ENCODE data around the gene MAG. TPM values are rescaled to one million over a fixed set of nuclear protein-coding genes. Genes with fewer than 3 reads are reported as not detected.
"Not testable (repeated sequence)": the region's sequence is repeated elsewhere in the genome, so short reads cannot be mapped to it uniquely, and the experiment has no call there.

Gene MAG
- polyA plus RNA-seq, 3 donors: 1.9 to 2.7 (median 2.3) TPM

GRCh38 chr19:35279374-35279773 is 12.6 kb upstream of the MAG start:
- no peak for DNase-seq (ENCODE audit: low read depth in 3 of 3, low spot score in 2 of 3)

GRCh38 chr19:35279985-35280821 is 11.8 kb upstream of the MAG start:
- no peak for DNase-seq (ENCODE audit: low read depth in 3 of 3, low spot score in 2 of 3)

- DNase-seq (ENCODE audit: low read depth in 3 of 3, low spot score in 2 of 3): no peak
Measured at GRCh38 chr19:35281303-35281702, 10.7 kb upstream of the MAG start.

GRCh38 chr19:35284153-35285094 is 7.5 kb upstream of the MAG start:
- no peak for DNase-seq (ENCODE audit: low read depth in 3 of 3, low spot score in 2 of 3)

GRCh38 chr19:35285095-35285449 is 6.9 kb upstream of the MAG start:
- DNase-seq (ENCODE audit: low read depth in 3 of 3, low spot score in 2 of 3): no peak

GRCh38 chr19:35285465-35285864 is 6.5 kb upstream of the MAG start:
- not testable (repeated sequence) for DNase-seq (ENCODE audit: low read depth in 3 of 3, low spot score in 2 of 3)

- not testable (repeated sequence) for DNase-seq (ENCODE audit: low read depth in 3 of 3, low spot score in 2 of 3)
Measured at GRCh38 chr19:35286101-35286500, 5.9 kb upstream of the MAG start.

GRCh38 chr19:35287713-35288112 is 4.2 kb upstream of the MAG start:
- DNase-seq (ENCODE audit: low read depth in 3 of 3, low spot score in 2 of 3): no peak

GRCh38 chr19:35288331-35288730 is 3.6 kb upstream of the MAG start:
- DNase-seq (ENCODE audit: low read depth in 3 of 3, low spot score in 2 of 3): no peak

GRCh38 chr19:35288906-35289305 is 3.1 kb upstream of the MAG start:
- DNase-seq (ENCODE audit: low read depth in 3 of 3, low spot score in 2 of 3): no peak

- DNase-seq (ENCODE audit: low read depth in 3 of 3, low spot score in 2 of 3): no peak
Measured at GRCh38 chr19:35290381-35291127, 1.4 kb upstream of the MAG start.

GRCh38 chr19:35291259-35291658 is 702 bp upstream of the MAG start:
- no peak for DNase-seq (ENCODE audit: low read depth in 3 of 3, low spot score in 2 of 3)

- DNase-seq (ENCODE audit: low read depth in 3 of 3, low spot score in 2 of 3): no peak
Measured at GRCh38 chr19:35292421-35293362, 731 bp downstream of the MAG start.

GRCh38 chr19:35293363-35293739 is 1.4 kb downstream of the MAG start:
- DNase-seq (ENCODE audit: low read depth in 3 of 3, low spot score in 2 of 3): no peak

GRCh38 chr19:35293808-35294207 is 1.8 kb downstream of the MAG start:
- DNase-seq (ENCODE audit: low read depth in 3 of 3, low spot score in 2 of 3): no peak

GRCh38 chr19:35294328-35294727 is 2.4 kb downstream of the MAG start:
- DNase-seq (ENCODE audit: low read depth in 3 of 3, low spot score in 2 of 3): no peak

GRCh38 chr19:35294859-35295791 is 3.2 kb downstream of the MAG start:
- DNase-seq (ENCODE audit: low read depth in 3 of 3, low spot score in 2 of 3): no peak

GRCh38 chr19:35295792-35296462 is 4.0 kb downstream of the MAG start:
- no peak for DNase-seq (ENCODE audit: low read depth in 3 of 3, low spot score in 2 of 3)
